ENCODE data around the gene STAB1. TPM values are rescaled to one million over a fixed set of nuclear protein-coding genes. Genes with fewer than 3 reads are reported as not detected.

STAB1 gene
- total RNA-seq, 1 donor from 2014 or later = 0.07 TPM

Other genes with a start within 250 kb of the STAB1 start
- 48.3 and 49.2 TPM in 2 replicates for gene PPM1M, start 249.6 kb upstream of the STAB1 start, total RNA-seq
- gene WDR82, start 216.7 kb upstream of the STAB1 start, total RNA-seq = 104 and 106 TPM in 2 replicates
- 16.3 and 17.4 TPM in 2 replicates for gene GLYCTK, start 207.5 kb upstream of the STAB1 start, total RNA-seq
- 9.9 and 10.6 TPM in 2 replicates for gene DNAH1, start 179.0 kb upstream of the STAB1 start, total RNA-seq
- 101 and 102 TPM in 2 replicates for gene BAP1, start 85.3 kb upstream of the STAB1 start, total RNA-seq
- 10.6 and 10.8 TPM in 2 replicates for gene PHF7, start 84.7 kb upstream of the STAB1 start, total RNA-seq
- gene SEMA3G, start 50.2 kb upstream of the STAB1 start, total RNA-seq = 0.05 and 0.21 TPM in 2 replicates
- gene TNNC1, start 41.3 kb upstream of the STAB1 start, total RNA-seq = 1.2 and 1.5 TPM in 2 replicates
- 72.6 and 75.5 TPM in 2 replicates for gene NISCH, start 39.7 kb upstream of the STAB1 start, total RNA-seq
- gene NT5DC2, start 38.5 kb downstream of the STAB1 start, total RNA-seq = 75.6 and 76.9 TPM in 2 replicates
- gene UQCC5, start 41.3 kb downstream of the STAB1 start, total RNA-seq = 13.8 TPM in 2 replicates
- 65.7 and 67.8 TPM in 2 replicates for gene PBRM1, start 190.6 kb downstream of the STAB1 start, total RNA-seq
- 254 and 267 TPM in 2 replicates for gene GNL3, start 190.7 kb downstream of the STAB1 start, total RNA-seq
- 38.7 and 39.0 TPM in 2 replicates for gene GLT8D1, start 210.5 kb downstream of the STAB1 start, total RNA-seq
- 134 and 135 TPM in 2 replicates for gene SPCS1, start 210.8 kb downstream of the STAB1 start, total RNA-seq